ENCODE measurements around the gene RBAK. TPM values are rescaled to one million over a fixed set of nuclear protein-coding genes. Genes with fewer than 3 reads are reported as not detected.
A peak's percentile ranks its signal among the peaks of the same experiment; 100 is the strongest.
"Not testable (repeated sequence)": the region's sequence is repeated elsewhere in the genome, so short reads cannot be mapped to it uniquely, and the experiment has no call there.

RBAK gene
- total and polyA plus RNA-seq, 8 donors: 2.1 to 27.5 (median 9.0) TPM

DNA sequence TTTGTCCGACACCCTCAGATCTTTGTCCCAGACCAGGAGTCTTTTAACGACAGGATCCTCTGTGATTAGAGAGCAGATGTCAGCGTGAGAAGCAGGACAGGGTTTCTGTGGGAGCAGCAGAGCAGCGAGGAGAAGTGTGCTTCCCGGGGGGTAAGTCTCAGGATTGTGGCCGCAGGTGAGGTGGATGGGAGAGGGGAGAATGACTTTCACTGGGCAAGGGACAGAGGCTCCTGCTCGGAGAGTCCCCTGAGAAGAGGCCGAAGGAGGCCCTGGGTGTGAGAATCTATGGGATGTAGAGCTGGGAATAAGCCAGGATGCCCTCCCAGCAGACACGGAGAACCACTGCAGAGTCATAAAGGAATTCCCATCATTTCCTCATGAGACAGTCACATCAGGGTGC lies 10.4 kb upstream of the RBAK start:
- TF ChIP-seq CTCF (IDR thresholded peaks at IDR 0.05) (no peak), EP300 (IDR thresholded peaks at IDR 0.05) (no peak), POLR2AphosphoS5 (IDR thresholded peaks at IDR 0.05) (no peak)
- intact Hi-C loops (cut with DNase I; ENCODE audit: low total_unique reads): no loop called here
- no peak for DNase-seq
- no peaks in the 10 kb centered on the region for H3K4me1 ChIP-seq
- H3K4me3 ChIP-seq: no peak overlapping the region
- H3K36me3 ChIP-seq: peaks cover 0 to 3% (median 0%) of the 10 kb centered on the region in 4 donors
- H3K9me3 ChIP-seq: no peaks in the 10 kb centered on the region
- no peaks in the 10 kb centered on the region for H3K27me3 ChIP-seq
- no peak overlapping the region for H3K27ac ChIP-seq
- 89 to 94% (median 92%) methylated on average over 8 to 9 of the region's 9 CpGs for WGBS, 5 donors

- no peaks in the 10 kb centered on the region for H3K4me1 ChIP-seq
- no peak overlapping the region for H3K27ac ChIP-seq
- peaks cover 0 to 3% (median 0%) of the 10 kb centered on the region in 4 donors for H3K36me3 ChIP-seq
- H3K27me3 ChIP-seq: no peaks in the 10 kb centered on the region
- H3K4me3 ChIP-seq: no peak overlapping the region
- intact Hi-C loops (cut with DNase I; ENCODE audit: low total_unique reads): no loop called here
- TF ChIP-seq CTCF (IDR thresholded peaks at IDR 0.05): no peak
- TF ChIP-seq POLR2AphosphoS5 (IDR thresholded peaks at IDR 0.05): no peak
- TF ChIP-seq POLR2A (IDR thresholded peaks at IDR 0.05): no peak
- TF ChIP-seq EP300 (IDR thresholded peaks at IDR 0.05): no peak
- no peaks in the 10 kb centered on the region for H3K9me3 ChIP-seq
- WGBS, 5 donors: 79 to 94% (median 84%) methylated on average over 9 of the region's 9 CpGs
- no peak for DNase-seq
These were observed 9.2 kb upstream of the RBAK start for GRCh38 chr7:5036446-5036845.

- no peak for TF ChIP-seq POLR2A (IDR thresholded peaks at IDR 0.05)
- no peak for TF ChIP-seq POLR2AphosphoS5 (IDR thresholded peaks at IDR 0.05)
- TF ChIP-seq EP300 (IDR thresholded peaks at IDR 0.05): no peak
- no peak for TF ChIP-seq CTCF (IDR thresholded peaks at IDR 0.05)
- intact Hi-C loops (cut with DNase I; ENCODE audit: low total_unique reads): no loop called here
- WGBS, 5 donors: 79 to 92% (median 84%) methylated on average over 4 to 5 of the region's 5 CpGs
- DNase-seq: no peak
- Histone ChIP-seq H3K27ac (no peak overlapping the region), H3K36me3 (peaks cover 0 to 2% (median 0%) of the 10 kb centered on the region in 4 donors), H3K27me3 (no peaks in the 10 kb centered on the region), H3K4me3 (no peak overlapping the region), H3K9me3 (no peaks in the 10 kb centered on the region), H3K4me1 (peaks cover 0 to 6% (median 2%) of the 10 kb centered on the region in 4 donors)
These were observed 4.6 kb upstream of the RBAK start for GRCh38 chr7:5041047-5041446.

GRCh38 chr7:5043661-5044060 lies 2.0 kb upstream of the RBAK start:
- Histone ChIP-seq H3K27ac (no peak overlapping the region), H3K4me3 (no peak overlapping the region), H3K4me1 (peaks cover 5 to 11% (median 7%) of the 10 kb centered on the region in 4 donors), H3K36me3 (peaks cover 0 to 7% (median 5%) of the 10 kb centered on the region in 4 donors), H3K9me3 (no peaks in the 10 kb centered on the region), H3K27me3 (no peaks in the 10 kb centered on the region)
- DNase-seq: no peak
- WGBS, 5 donors: 59 to 80% (median 65%) methylated on average over 2 of the region's 2 CpGs
- intact Hi-C loops (cut with DNase I; ENCODE audit: low total_unique reads): no loop called here
- TF ChIP-seq CTCF (IDR thresholded peaks at IDR 0.05) (no peak), POLR2A (IDR thresholded peaks at IDR 0.05) (no peak), EP300 (IDR thresholded peaks at IDR 0.05) (no peak), POLR2AphosphoS5 (IDR thresholded peaks at IDR 0.05) (no peak)

GRCh38 chr7:5046397-5046732 lies 705 bp downstream of the RBAK start:
- 0 to 2% (median 1%) methylated on average over 18 to 20 of the region's 20 CpGs for WGBS, 5 donors
- Histone ChIP-seq H3K27ac (peak overlapping the region; percentile 83 to 91 (median 86)), H3K4me3 (peak overlapping the region; percentile 85 to 96 (median 94)), H3K36me3 (peaks cover 16 to 35% (median 30%) of the 10 kb centered on the region in 4 donors), H3K4me1 (peaks cover 5 to 11% (median 7%) of the 10 kb centered on the region in 4 donors)
- H3K27me3 ChIP-seq; DNase-seq; intact Hi-C loops (cut with DNase I; ENCODE audit: low total_unique reads); H3K9me3 ChIP-seq: not testable (repeated sequence)

DNA sequence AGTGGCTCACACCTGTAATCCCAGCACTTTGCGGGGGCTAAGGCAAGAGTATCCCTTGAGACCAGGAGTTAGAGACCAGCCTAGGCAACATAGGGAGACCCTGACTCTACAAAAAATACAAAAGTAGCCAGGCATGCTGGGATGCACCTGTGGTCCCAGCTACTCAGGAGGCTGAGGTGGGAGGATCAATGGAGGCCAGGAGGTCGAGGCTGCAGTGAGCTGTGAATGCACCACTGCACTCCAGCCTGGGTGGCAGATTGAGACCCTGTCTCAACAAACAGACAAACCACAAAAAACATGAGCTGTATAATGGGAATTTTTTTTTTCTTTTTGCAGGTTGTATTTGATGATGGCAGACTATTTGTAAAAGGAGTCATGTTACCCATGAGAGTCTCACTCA lies 1.5 kb downstream of the RBAK start:
- Histone ChIP-seq H3K9me3 (peaks cover 0 to 15% (median 10%) of the 10 kb centered on the region in 4 donors), H3K36me3 (peaks cover 16 to 42% (median 37%) of the 10 kb centered on the region in 4 donors), H3K4me1 (peaks cover 5 to 11% (median 7%) of the 10 kb centered on the region in 4 donors), H3K4me3 (peak overlapping the region in 2 of 4 donors; percentile 85 to 96)
- H3K27me3 ChIP-seq; H3K27ac ChIP-seq; DNase-seq; intact Hi-C loops (cut with DNase I; ENCODE audit: low total_unique reads): not testable (repeated sequence)
- 91 to 100% (median 97%) methylated on average over 2 of the region's 2 CpGs for WGBS, 5 donors

Measured in stomach (tissue), 9 donors.